GM23338 (cell line): ENCODE results near the gene CST9L.

Source experiments
- CREB1 ChIP-seq: fragments of 250-450 bp; sonication (Bioruptor Pico); IDR thresholded peaks from 2 replicates; pipeline ENCODE4 v1.5.0; 2020; ENCODE audit warnings: low read depth, mild to moderate bottlenecking, moderate library complexity
- CTCF ChIP-seq, 2 experiments: fragments of 200-600 bp in 1 of 2; sonication (generic) in 1 of 2; conservative IDR thresholded peaks; 2 replicates each; pipeline versions ENCODE4 v1.5.1 to v1.6.1; 2016 to 2017; ENCODE audit warnings: antibody characterized with exemption in 2 of 2, low read depth in 2 of 2, mild to moderate bottlenecking in 2 of 2, moderate library complexity in 1 of 2
- EZH2 ChIP-seq: fragments of 200-600 bp; sonication (generic); IDR thresholded peaks from one replicate; pipeline ENCODE4 v1.8.0; 2017; ENCODE audit warnings: antibody characterized with exemption, mild to moderate bottlenecking, low read depth; ENCODE audit not compliant: unreplicated experiment
- EZH2phosphoT487 ChIP-seq: fragments of 200-600 bp; sonication (generic); IDR thresholded peaks from one replicate; pipeline ENCODE4 v1.8.1; 2018; ENCODE audit warnings: antibody characterized with exemption; ENCODE audit not compliant: unreplicated experiment
- POLR2AphosphoS5 ChIP-seq: IDR thresholded peaks from 2 replicates; pipeline ENCODE4 v1.6.1; 2016; ENCODE audit warnings: antibody characterized with exemption, low read depth
- REST ChIP-seq: IDR thresholded peaks from one replicate; pipeline ENCODE4 v1.6.1; 2018; ENCODE audit warnings: antibody characterized with exemption; ENCODE audit not compliant: unreplicated experiment
- STAT1 ChIP-seq: IDR thresholded peaks from one replicate; pipeline ENCODE4 v1.6.1; 2016; ENCODE audit warnings: antibody characterized with exemption; ENCODE audit not compliant: unreplicated experiment
- ZNF114 ChIP-seq: fragments of 250-450 bp; sonication (Bioruptor Pico); IDR thresholded peaks from 2 replicates; pipeline ENCODE4 v1.5.0; 2020; ENCODE audit warnings: mild to moderate bottlenecking, moderate library complexity
- ZNF331 ChIP-seq: fragments of 250-450 bp; sonication (Bioruptor Pico); IDR thresholded peaks from 2 replicates; pipeline ENCODE4 v1.5.0; 2020; ENCODE audit warnings: low read depth, mild to moderate bottlenecking, moderate library complexity

- TF ChIP-seq CTCF (conservative IDR thresholded peaks at IDR 0.05; ENCODE audit: low read depth in 2 of 2) (no peak), ZNF331 (no peak), POLR2AphosphoS5 (no peak), EZH2 (no peak), CREB1 (CRISPR knock-in tag) (no peak), EZH2phosphoT487 (no peak), ZNF114 (no peak), REST (no peak), STAT1 (no peak)
Observed at GRCh38 chr20:23602699-23603098, 34.4 kb upstream of the CST9L start.
